CD4-positive, alpha-beta T cell treated with Interleukin-4 for 1 hour (primary cell): ENCODE results near the gene GATM.

Experiments
- DNase-seq, 2 donors: peaks; one replicate each; pipeline ENCODE4 v3.0.0-alpha.2; 2020 to 2022

The GATM gene

GRCh38 chr15:45378149-45378912 lies at the start of gene GATM:
GATM (minus strand) TSS chr15:45378544; CDS start chr15:45378453, 91 bp downstream.
- peak; percentile 18 to 47 for DNase-seq

GRCh38 chr15:45427085-45427484 lies 48.7 kb upstream of the GATM start:
- no peak for DNase-seq

GRCh38 chr15:45425135-45425534 lies 46.8 kb upstream of the GATM start:
- DNase-seq: no peak

GRCh38 chr15:45424429-45424828 lies 46.1 kb upstream of the GATM start:
- no peak for DNase-seq

GRCh38 chr15:45417303-45417950 lies 39.1 kb upstream of the GATM start:
- DNase-seq: no peak

- DNase-seq: no peak
Observed at GRCh38 chr15:45414215-45414885, 36.0 kb upstream of the GATM start.

- DNase-seq: no peak
Observed at GRCh38 chr15:45409596-45409995, 31.3 kb upstream of the GATM start.

- no peak for DNase-seq
Observed at GRCh38 chr15:45407786-45408185, 29.4 kb upstream of the GATM start.

- peak; percentile 13 to 17 for DNase-seq
Observed at GRCh38 chr15:45402955-45403877, 24.9 kb upstream of the GATM start.

GRCh38 chr15:45402162-45402954 lies 24.0 kb upstream of the GATM start:
- DNase-seq: peak; percentile 97 to 98

- no peak for DNase-seq
Observed at GRCh38 chr15:45401665-45402161, 23.4 kb upstream of the GATM start.

- peak in 1 of 2 donors; percentile 66 for DNase-seq
Observed at GRCh38 chr15:45399381-45400212, 21.3 kb upstream of the GATM start.

- no peak for DNase-seq
Observed at GRCh38 chr15:45397116-45397665, 18.8 kb upstream of the GATM start.

- DNase-seq: no peak
Observed at GRCh38 chr15:45395943-45396342, 17.6 kb upstream of the GATM start.

- DNase-seq: no peak
Observed at GRCh38 chr15:45394681-45395080, 16.3 kb upstream of the GATM start.

- no peak for DNase-seq
Observed at GRCh38 chr15:45393851-45394250, 15.5 kb upstream of the GATM start.

- no peak for DNase-seq
Observed at GRCh38 chr15:45392584-45392855, 14.2 kb upstream of the GATM start.

GRCh38 chr15:45391746-45392583 lies 13.6 kb upstream of the GATM start:
- DNase-seq: peak in 1 of 2 donors; percentile 52

- DNase-seq: no peak
Observed at GRCh38 chr15:45389351-45389750, 11.0 kb upstream of the GATM start.
